HepG2 (cell line): ENCODE measurements around the gene SRRT. TPM values are rescaled to one million over a fixed set of nuclear protein-coding genes. Genes with fewer than 3 reads are reported as not detected.

Source experiments
- ATAC-seq: fragments of 200-7000 bp; cut with Tn5 transposase; 3 replicates; pipeline ENCODE4 v1.9.1; 2020; ENCODE audit warnings: mild to moderate bottlenecking, moderate library complexity
- BruUV-seq: library from RNA; stranded (reverse); fragments of 400-500 nt; replicated peaks from 2 replicates; lab custom pipeline; 2021; lab: Mats Ljungman, UMichigan
- CTCF ChIA-PET: fragments of 300-600 bp; formaldehyde crosslinking; extraction: SDS; loops from one replicate; lab custom pipeline; 2021; ENCODE audit warnings: low total read pairs, inconsistent platforms, low intra/inter-chr PET ratio; lab: Yijun Ruan, JAX
- POLR2A ChIA-PET: fragments of 350-600 bp; sonication (Branson Sonifier 250); formaldehyde crosslinking; loops from one replicate; lab custom pipeline; 2020; ENCODE audit warnings: antibody characterized with exemption, inconsistent platforms; lab: Yijun Ruan, JAX
- DNase-seq: peaks from one replicate; pipeline ENCODE4 v3.0.0-alpha.2; 2015; ENCODE audit warnings: low spot score
- FAIRE-seq: peaks from 3 replicates; lab custom pipeline; 2011; peaks lifted over from hg19 to GRCh38; lab: Jason Lieb, UNC
- H2AFZ ChIP-seq: one replicate; pipeline ENCODE4 v1.6.1; 2011; ENCODE audit warnings: low read length, inconsistent platforms
- H3K27ac ChIP-seq: fragments of 300-600 bp; 3 replicates; pipeline ENCODE4 v1.8.0; 2011; ENCODE audit warnings: mixed run types, mild to moderate bottlenecking, mixed read lengths, low read length, inconsistent platforms; ENCODE audit not compliant: insufficient read depth; ENCODE audit errors: extremely low read length
- H3K27me3 ChIP-seq, 2 experiments: fragments of 200-600 bp in 1 of 2; 2 replicates in 1 of 2; 3 replicates in 1 of 2; pipeline versions ENCODE4 v1.6.0 to v1.8.0; 2011; ENCODE audit warnings: low read length in 2 of 2, mild to moderate bottlenecking in 2 of 2, moderate library complexity in 2 of 2, inconsistent platforms in 1 of 2; ENCODE audit not compliant: insufficient read depth in 2 of 2, control insufficient read depth in 1 of 2
- H3K36me3 ChIP-seq, 2 experiments: fragments of 200-600 bp in 1 of 2; replicated peaks in 1 of 2; 2 replicates in 1 of 2; 3 replicates in 1 of 2; pipeline versions ENCODE4 v1.5.1 to v1.8.0; 2011; ENCODE audit warnings: low read length in 2 of 2, inconsistent platforms in 1 of 2; ENCODE audit not compliant: insufficient read depth in 2 of 2, control insufficient read depth in 1 of 2
- H3K4me1 ChIP-seq: 2 replicates; pipeline ENCODE4 v1.5.1; 2012; ENCODE audit warnings: low read length, inconsistent platforms; ENCODE audit not compliant: insufficient read depth
- H3K4me2 ChIP-seq: 2 replicates; pipeline ENCODE4 v1.6.0; 2011; ENCODE audit warnings: low read depth, low read length, inconsistent platforms
- H3K4me3 ChIP-seq, 3 experiments: fragments of 200-600 bp in 1 of 3; sonication (generic), shearing (Covaris generic) in 1 of 3; replicated peaks in 1 of 3; 2 replicates each; pipeline ENCODE4 v1.5.1; 2011 to 2016; ENCODE audit warnings: low read length in 3 of 3, inconsistent platforms in 2 of 3, low read depth in 2 of 3, mild to moderate bottlenecking in 2 of 3, control low read depth in 1 of 3, mixed read lengths in 1 of 3; ENCODE audit not compliant: insufficient read depth in 1 of 3
- H3K79me2 ChIP-seq: one replicate; pipeline ENCODE4 v1.6.1; 2011; ENCODE audit warnings: low read length, inconsistent platforms; ENCODE audit not compliant: insufficient read depth
- H3K9ac ChIP-seq: 2 replicates; pipeline ENCODE4 v1.6.0; 2011; ENCODE audit warnings: mild to moderate bottlenecking, low read depth, low read length, inconsistent platforms; ENCODE audit not compliant: insufficient read depth
- H3K9me3 ChIP-seq: 2 replicates; pipeline ENCODE4 v1.5.1; 2012; ENCODE audit warnings: mild to moderate bottlenecking, low read length
- H4K20me1 ChIP-seq: 2 replicates; pipeline ENCODE4 v1.6.0; 2011; ENCODE audit warnings: inconsistent platforms, mild to moderate bottlenecking, low read length, moderate library complexity; ENCODE audit not compliant: insufficient read depth
- FOXK2 ChIP-seq: fragments of 450-650 bp; IDR thresholded peaks from 2 replicates; pipeline ENCODE4 v1.6.1; 2016
- HNF1B ChIP-seq: sonication (generic); formaldehyde crosslinking; IDR thresholded peaks from 2 replicates; pipeline ENCODE4 v1.5.1; 2020; ENCODE audit warnings: mild to moderate bottlenecking, moderate library complexity, missing genetic modification reagents
- PATZ1 ChIP-seq: sonication (generic); formaldehyde crosslinking; IDR thresholded peaks from 2 replicates; pipeline ENCODE4 v1.4.0; 2020; ENCODE audit warnings: missing genetic modification reagents
- RAD21 ChIP-seq: fragments of 450-650 bp; formaldehyde crosslinking; IDR thresholded peaks from 2 replicates; pipeline ENCODE4 v1.5.0; 2020; ENCODE audit warnings: mild to moderate bottlenecking
- SMC3 ChIP-seq: IDR thresholded peaks from 2 replicates; pipeline ENCODE4 v1.6.1; 2011; ENCODE audit warnings: low read length, improper control_type of control experiment
- TBX2 ChIP-seq: sonication (generic); formaldehyde crosslinking; IDR thresholded peaks from 2 replicates; pipeline ENCODE4 v1.5.0; 2020; ENCODE audit warnings: missing genetic modification reagents, mild to moderate bottlenecking, borderline replicate concordance
- XRCC5 ChIP-seq: fragments of 200-400 bp; formaldehyde crosslinking; optimal IDR thresholded peaks from 2 replicates; pipeline ENCODE3; 2017; ENCODE audit warnings: mild to moderate bottlenecking, low read length
- YY1 ChIP-seq: IDR thresholded peaks from 2 replicates; pipeline ENCODE4 v1.6.1; 2011; ENCODE audit warnings: low read length, low read depth, moderate library complexity, mild to moderate bottlenecking; ENCODE audit not compliant: insufficient read depth, insufficient replicate concordance
- ZFP90 ChIP-seq: sonication (generic); formaldehyde crosslinking; IDR thresholded peaks from 2 replicates; pipeline ENCODE4 v1.8.0; 2022; ENCODE audit warnings: missing genetic modification reagents, mild to moderate bottlenecking, inconsistent platforms, borderline replicate concordance
- ZNF501 ChIP-seq: sonication (generic); formaldehyde crosslinking; IDR thresholded peaks from 2 replicates; pipeline ENCODE4 v1.5.1; 2020; ENCODE audit warnings: mild to moderate bottlenecking, moderate library complexity, missing genetic modification reagents
- ZNF562 ChIP-seq: sonication (generic); formaldehyde crosslinking; IDR thresholded peaks from 2 replicates; pipeline ENCODE4 v1.8.0; 2022; ENCODE audit warnings: missing genetic modification reagents, borderline replicate concordance
- WGBS: methylation state at CpG from one replicate; pipeline ENCODE4 v1.1.6; 2017; ENCODE audit warnings: low lambda C conversion rate; 5-methylcytosine and 5-hydroxymethylcytosine counted together
- in situ Hi-C: cut with HindIII; loops from 2 replicates; pipeline ENCODE4 v1.10.0; 2017; ENCODE audit warnings: low pct_unique_long_range_greater_than_20kb; ENCODE audit not compliant: extremely low pct_ligation_motif_present
- intact Hi-C: fragments of 100-400 bp; cut with micrococcal nuclease; formaldehyde crosslinking; loops from one replicate; pipeline ENCODE4 v1.10.0; 2022; ENCODE audit not compliant: unreplicated experiment
- polyA plus RNA-seq, 8 experiments: library from polyadenylated mRNA; depleted of rRNA in 3 of 8; stranded (reverse) in 7 of 8; unstranded in 1 of 8; fragments of >200 nt; fragmentation: Illumina TruSeq in 4 of 8; extraction: Trizol in 4 of 8; gene quantifications; 2 replicates each; pipeline versions ENCODE4 v1.2.1 to v1.2.3, GENCODE V29; 2011 to 2016; ENCODE audit warnings: low read depth in 4 of 8, missing spikeins in 1 of 8, mixed read lengths in 1 of 8; ENCODE audit not compliant: insufficient read depth in 1 of 8
- total RNA-seq, 5 experiments: library from RNA; depleted of rRNA; stranded (reverse); fragments of >200 nt; fragmentation: Illumina TruSeq; extraction: Trizol; gene quantifications; 2 replicates each; pipeline ENCODE4 v1.2.3, GENCODE V29; 2016; ENCODE audit warnings: low read depth in 1 of 5
- TF ChIP-seq, protein P1 (sequence below): sonication (generic); formaldehyde crosslinking; IDR thresholded peaks from 2 replicates; pipeline ENCODE4 v1.8.0; 2022; ENCODE audit warnings: mild to moderate bottlenecking, missing genetic modification reagents; ENCODE audit not compliant: insufficient replicate concordance
- TF ChIP-seq, protein P2 (sequence below): IDR thresholded peaks from 2 replicates; pipeline ENCODE4 v1.6.1; 2016

SRRT gene
- total and polyA plus RNA-seq, 2 of the 13 experiments (the other 11 are each of a cell fraction or from before 2014, with no cell fraction given): 26.2 to 106 TPM

GRCh38 chr7:100896732-100897608, 22.1 kb downstream of the SRRT start:
- WGBS: 2% methylated on average over 6 of the region's 95 CpGs
- no peaks in the 10 kb centered on the region for H4K20me1 ChIP-seq
- FAIRE-seq: no peak
- peaks cover 11 to 32% of the 10 kb centered on the region in 2 experiments for H3K27me3 ChIP-seq
- intact Hi-C loops (loop anchor here (1.0 to 5.0 kb wide), 2 partner anchors 162 to 180 kb away; no protein-coding TSS in a partner anchor), in situ Hi-C loops (loop anchor here (5.0 to 25.0 kb wide), 2 partner anchors 160 to 390 kb away; no protein-coding TSS in a partner anchor)
- peak overlapping the region; percentile 26 to 67 (median 43); a peak in 5 of 6 replicates for H3K4me3 ChIP-seq
- no peaks in the 10 kb centered on the region for H3K9me3 ChIP-seq
- no peaks in the 10 kb centered on the region for H3K79me2 ChIP-seq
- peaks cover 28% of the 10 kb centered on the region for H3K4me1 ChIP-seq
- no peaks in the 10 kb centered on the region for H3K36me3 ChIP-seq
- DNase-seq: no peak
- H3K27ac ChIP-seq: no peak overlapping the region
- no peak overlapping the region for H2AFZ ChIP-seq
- H3K9ac ChIP-seq: peak overlapping the region; percentile 43; the same call in 1 of the 2 replicates
- ChIA-PET POLR2A (no interaction called here), CTCF (interaction anchor here (0.9 to 3.2 kb wide), 2 partner anchors 162 to 180 kb away, joined by 3 to 28 read pairs; no protein-coding TSS in a partner anchor)
- peak overlapping the region; percentile 73 for H3K4me2 ChIP-seq
- ATAC-seq: peak; percentile 5
- BruUV-seq: no TSS peak
- TF ChIP-seq TBX2 (CRISPR knock-in tag): 0 out of 2 replicates have a peak, but pooled peaks have one; percentile 9
- TF ChIP-seq ZFP90: 0 out of 2 replicates have a peak, but pooled peaks have one; percentile 4
- TF ChIP-seq XRCC5: peak; percentile 21
- TF ChIP-seq, protein P1, sequence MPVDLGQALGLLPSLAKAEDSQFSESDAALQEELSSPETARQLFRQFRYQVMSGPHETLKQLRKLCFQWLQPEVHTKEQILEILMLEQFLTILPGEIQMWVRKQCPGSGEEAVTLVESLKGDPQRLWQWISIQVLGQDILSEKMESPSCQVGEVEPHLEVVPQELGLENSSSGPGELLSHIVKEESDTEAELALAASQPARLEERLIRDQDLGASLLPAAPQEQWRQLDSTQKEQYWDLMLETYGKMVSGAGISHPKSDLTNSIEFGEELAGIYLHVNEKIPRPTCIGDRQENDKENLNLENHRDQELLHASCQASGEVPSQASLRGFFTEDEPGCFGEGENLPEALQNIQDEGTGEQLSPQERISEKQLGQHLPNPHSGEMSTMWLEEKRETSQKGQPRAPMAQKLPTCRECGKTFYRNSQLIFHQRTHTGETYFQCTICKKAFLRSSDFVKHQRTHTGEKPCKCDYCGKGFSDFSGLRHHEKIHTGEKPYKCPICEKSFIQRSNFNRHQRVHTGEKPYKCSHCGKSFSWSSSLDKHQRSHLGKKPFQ (CRISPR knock-in tag): peak; percentile 13
- peak; percentile 14 for TF ChIP-seq YY1
- peak; percentile 15; the same call in 1 of the 2 replicates for TF ChIP-seq PATZ1
- 0 out of 2 replicates have a peak, but pooled peaks have one; percentile 22 for TF ChIP-seq ZNF501
- no peak for TF ChIP-seq FOXK2
- TF ChIP-seq RAD21 (CRISPR knock-in tag): peak; percentile 76
- TF ChIP-seq, protein P2, sequence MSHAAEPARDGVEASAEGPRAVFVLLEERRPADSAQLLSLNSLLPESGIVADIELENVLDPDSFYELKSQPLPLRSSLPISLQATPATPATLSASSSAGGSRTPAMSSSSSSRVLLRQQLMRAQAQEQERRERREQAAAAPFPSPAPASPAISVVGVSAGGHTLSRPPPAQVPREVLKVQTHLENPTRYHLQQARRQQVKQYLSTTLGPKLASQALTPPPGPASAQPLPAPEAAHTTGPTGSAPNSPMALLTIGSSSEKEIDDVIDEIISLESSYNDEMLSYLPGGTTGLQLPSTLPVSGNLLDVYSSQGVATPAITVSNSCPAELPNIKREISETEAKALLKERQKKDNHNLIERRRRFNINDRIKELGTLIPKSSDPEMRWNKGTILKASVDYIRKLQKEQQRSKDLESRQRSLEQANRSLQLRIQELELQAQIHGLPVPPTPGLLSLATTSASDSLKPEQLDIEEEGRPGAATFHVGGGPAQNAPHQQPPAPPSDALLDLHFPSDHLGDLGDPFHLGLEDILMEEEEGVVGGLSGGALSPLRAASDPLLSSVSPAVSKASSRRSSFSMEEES (CRISPR knock-in tag): no peak
- TF ChIP-seq ZNF562 (CRISPR knock-in tag): 0 out of 2 replicates have a peak, but pooled peaks have one; percentile 4
- TF ChIP-seq SMC3: peak; percentile 15; the same call in 1 of the 2 replicates
- 0 out of 2 replicates have a peak, but pooled peaks have one; percentile 18 for TF ChIP-seq HNF1B (CRISPR knock-in tag)
